Glutamatergic neuron (in vitro differentiated cells): Measurements from ENCODE around the gene UBAC1. TPM values are rescaled to one million over a fixed set of nuclear protein-coding genes. Genes with fewer than 3 reads are reported as not detected.

Experiments
- DNase-seq: peaks from one replicate; pipeline ENCODE4 v3.0.0; 2022
- H3K27ac Mint-ChIP-seq: one replicate; pipeline ENCODE4 v1.8.0; 2020; ENCODE audit warnings: mild to moderate bottlenecking, mixed read lengths, inconsistent platforms; ENCODE audit not compliant: unreplicated experiment
- H3K27me3 Mint-ChIP-seq: one replicate; pipeline ENCODE4 v1.8.0; 2020; ENCODE audit warnings: mild to moderate bottlenecking, moderate library complexity, mixed read lengths, inconsistent platforms; ENCODE audit not compliant: unreplicated experiment
- H3K36me3 Mint-ChIP-seq: one replicate; pipeline ENCODE4 v1.8.0; 2020; ENCODE audit warnings: mild to moderate bottlenecking, mixed read lengths, inconsistent platforms; ENCODE audit not compliant: unreplicated experiment
- H3K4me1 Mint-ChIP-seq: one replicate; pipeline ENCODE4 v1.8.0; 2020; ENCODE audit warnings: mild to moderate bottlenecking, low read depth, mixed read lengths, inconsistent platforms; ENCODE audit not compliant: unreplicated experiment
- H3K4me3 Mint-ChIP-seq: one replicate; pipeline ENCODE4 v1.8.0; 2020; ENCODE audit warnings: mild to moderate bottlenecking, mixed read lengths, inconsistent platforms; ENCODE audit not compliant: unreplicated experiment
- H3K9me3 Mint-ChIP-seq: one replicate; pipeline ENCODE4 v1.8.0; 2020; ENCODE audit warnings: mild to moderate bottlenecking, moderate library complexity, mixed read lengths, inconsistent platforms; ENCODE audit not compliant: unreplicated experiment
- CTCF ChIP-seq: fragments of 200-600 bp; sonication (generic); IDR thresholded peaks from one replicate; pipeline ENCODE4 v1.5.0; 2021; ENCODE audit not compliant: partially characterized antibody, unreplicated experiment
- total RNA-seq: library from RNA; stranded (reverse); fragmentation: NEBNext Ultra II Directional; extraction: Animal tissue kit (Norgen Biotek cat#: 25700); gene quantifications from one replicate; pipeline ENCODE4 v1.2.1, GENCODE V29; 2021; ENCODE audit not compliant: unreplicated experiment

UBAC1 gene
- total RNA-seq, 1 donor from 2014 or later = 48.4 TPM

DNA sequence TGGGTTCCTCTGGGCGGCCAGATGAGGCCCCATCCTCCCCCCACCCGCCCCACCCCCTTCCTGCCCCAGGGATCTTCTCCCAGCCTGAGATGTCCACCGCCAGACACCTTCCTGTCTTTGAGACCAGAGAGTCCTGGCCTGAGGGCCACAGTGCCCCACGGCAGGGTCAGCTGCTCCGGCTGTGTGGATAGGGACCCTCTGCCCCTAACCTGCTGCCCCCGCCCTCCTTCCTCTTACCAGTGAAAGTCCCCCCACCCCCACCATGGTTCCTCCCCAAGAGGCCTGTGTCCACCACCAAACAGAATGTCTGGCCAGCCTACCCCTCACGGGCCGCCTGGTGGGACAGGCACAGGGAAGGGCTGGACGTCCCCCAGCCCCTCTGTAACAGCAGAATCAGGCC lies 43.0 kb upstream of the UBAC1 start:
- TF ChIP-seq CTCF = no peak
- Mint-ChIP-seq H3K27ac (no peak overlapping the region), H3K4me3 (no peak overlapping the region)

GRCh38 chr9:136003411-136004218 lies 42.4 kb upstream of the UBAC1 start:
- Mint-ChIP-seq H3K4me3 (no peak overlapping the region), H3K9me3 (peaks cover 6% of the 10 kb centered on the region), H3K27ac (no peak overlapping the region), H3K36me3 (no peaks in the 10 kb centered on the region), H3K4me1 (peaks cover 14% of the 10 kb centered on the region), H3K27me3 (peaks cover 6% of the 10 kb centered on the region)
- DNase-seq = no peak
- no peak for TF ChIP-seq CTCF

More for the DNA sequence above, 43.0 kb upstream of the UBAC1 start:
- H3K4me1 Mint-ChIP-seq = peaks cover 14% of the 10 kb centered on the region
- no peaks in the 10 kb centered on the region for H3K36me3 Mint-ChIP-seq
- peaks cover 6% of the 10 kb centered on the region for H3K9me3 Mint-ChIP-seq
- peaks cover 6% of the 10 kb centered on the region for H3K27me3 Mint-ChIP-seq
- DNase-seq = no peak

GRCh38 chr9:136002881-136003280 lies 41.7 kb upstream of the UBAC1 start:
- DNase-seq = no peak
- H3K4me1 Mint-ChIP-seq = peaks cover 9% of the 10 kb centered on the region
- no peak overlapping the region for H3K4me3 Mint-ChIP-seq
- H3K9me3 Mint-ChIP-seq = peaks cover 6% of the 10 kb centered on the region
- no peak overlapping the region for H3K27ac Mint-ChIP-seq
- H3K27me3 Mint-ChIP-seq = peaks cover 6% of the 10 kb centered on the region
- TF ChIP-seq CTCF = no peak
- no peaks in the 10 kb centered on the region for H3K36me3 Mint-ChIP-seq

DNA sequence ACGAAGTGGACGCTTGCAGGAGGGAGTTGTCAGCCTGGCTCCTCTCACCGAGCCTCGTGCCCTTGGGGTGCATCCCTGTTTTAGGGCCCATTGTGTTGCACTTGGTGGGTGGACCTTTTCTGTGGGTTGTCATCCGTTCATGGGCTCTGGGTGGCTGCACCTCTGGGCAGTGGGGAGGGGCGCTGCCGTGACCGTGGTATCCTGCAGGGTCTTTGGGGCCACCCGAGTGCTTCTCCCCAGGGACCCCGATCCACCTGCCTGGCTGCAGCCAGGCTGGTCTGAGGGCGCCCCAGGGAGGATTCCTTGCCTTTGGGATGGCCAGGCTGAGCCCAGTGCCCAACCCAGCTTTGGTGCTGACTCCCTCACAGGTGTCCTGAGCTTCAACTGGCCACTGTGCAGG lies 41.0 kb upstream of the UBAC1 start:
- H3K4me3 Mint-ChIP-seq = no peak overlapping the region
- no peak for DNase-seq
- no peaks in the 10 kb centered on the region for H3K36me3 Mint-ChIP-seq
- H3K9me3 Mint-ChIP-seq = peaks cover 2% of the 10 kb centered on the region
- no peak for TF ChIP-seq CTCF
- no peak overlapping the region for H3K27ac Mint-ChIP-seq
- H3K27me3 Mint-ChIP-seq = peaks cover 3% of the 10 kb centered on the region
- peaks cover 5% of the 10 kb centered on the region for H3K4me1 Mint-ChIP-seq

- Mint-ChIP-seq H3K9me3 (no peaks in the 10 kb centered on the region), H3K36me3 (no peaks in the 10 kb centered on the region), H3K27me3 (peaks cover 2% of the 10 kb centered on the region), H3K4me3 (no peak overlapping the region), H3K4me1 (peaks cover 4% of the 10 kb centered on the region), H3K27ac (no peak overlapping the region)
- TF ChIP-seq CTCF = no peak
- DNase-seq = no peak
Measured at GRCh38 chr9:136001231-136001630, 40.1 kb upstream of the UBAC1 start.
